ENCODE data around the gene CTDSPL. TPM values are rescaled to one million over a fixed set of nuclear protein-coding genes. Genes with fewer than 3 reads are reported as not detected.

The CTDSPL gene
- total RNA-seq, 1 donor = 34.7 TPM

DNA sequence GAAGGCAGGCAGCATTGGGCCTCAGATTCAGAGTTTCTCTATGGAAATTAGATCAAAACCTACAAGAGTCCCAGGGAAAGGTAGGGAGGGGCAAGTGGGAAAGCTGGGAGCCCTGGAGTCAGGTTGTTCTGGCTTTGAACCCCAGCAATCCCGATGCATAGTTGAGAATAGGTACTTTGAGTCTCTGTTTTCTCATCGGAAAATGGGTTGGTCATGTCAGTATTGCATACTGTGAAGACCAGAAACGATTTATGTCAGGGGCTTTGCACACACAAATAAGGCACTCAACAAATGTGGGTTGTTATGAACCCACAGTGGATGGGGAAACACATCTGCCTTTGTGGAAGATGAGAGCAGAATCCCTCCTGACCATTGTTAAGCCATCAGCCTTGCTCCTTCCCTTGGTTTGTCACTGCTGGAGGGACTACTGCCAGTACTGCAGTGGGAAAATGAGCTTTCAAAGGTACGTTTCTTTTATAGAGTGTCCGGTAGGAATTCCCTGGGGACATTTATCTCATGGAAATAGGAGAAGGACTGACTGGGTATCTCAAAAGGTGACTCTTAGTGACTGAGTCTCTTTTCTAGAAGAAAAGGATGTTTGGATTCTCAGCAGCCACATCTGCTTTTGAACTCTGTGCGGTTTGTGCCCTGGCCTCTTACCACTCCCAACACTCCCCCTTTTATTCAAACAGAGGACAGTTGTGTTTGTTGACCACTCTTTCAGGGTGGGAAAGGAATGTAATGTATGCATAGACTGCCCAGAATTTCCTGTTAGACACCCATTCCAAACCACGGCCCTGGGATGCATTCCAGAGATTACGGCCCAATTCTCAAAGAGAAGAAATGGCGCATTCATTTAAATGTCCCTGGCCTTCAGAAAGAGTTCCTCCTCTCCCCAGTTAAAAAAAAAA lies 74.3 kb downstream of the CTDSPL start:
- Histone ChIP-seq H3K4me1 (ENCODE audit: insufficient read depth, low read length) (peaks cover 37% of the 10 kb centered on the region), H3K4me2 (ENCODE audit: insufficient read depth, low read length) (peak overlapping the region; percentile 75), H3K27ac (ENCODE audit: low read depth, low read length) (peak overlapping the region; percentile 85), H3K9me3 (ENCODE audit: low read depth, low read length) (no peaks in the 10 kb centered on the region), H3K79me2 (ENCODE audit: insufficient read depth, low read length) (peaks cover 36% of the 10 kb centered on the region), H2AFZ (ENCODE audit: low read length) (no peak overlapping the region), H3K27me3 (ENCODE audit: insufficient read depth, low read length) (no peaks in the 10 kb centered on the region), H3K4me3 (ENCODE audit: insufficient read depth, low read length) (peak overlapping the region; percentile 31), H3K36me3 (ENCODE audit: insufficient read depth, low read length) (no peaks in the 10 kb centered on the region), H4K20me1 (ENCODE audit: insufficient read depth, low read length) (peaks cover 10% of the 10 kb centered on the region)
- TF ChIP-seq, protein P1, sequence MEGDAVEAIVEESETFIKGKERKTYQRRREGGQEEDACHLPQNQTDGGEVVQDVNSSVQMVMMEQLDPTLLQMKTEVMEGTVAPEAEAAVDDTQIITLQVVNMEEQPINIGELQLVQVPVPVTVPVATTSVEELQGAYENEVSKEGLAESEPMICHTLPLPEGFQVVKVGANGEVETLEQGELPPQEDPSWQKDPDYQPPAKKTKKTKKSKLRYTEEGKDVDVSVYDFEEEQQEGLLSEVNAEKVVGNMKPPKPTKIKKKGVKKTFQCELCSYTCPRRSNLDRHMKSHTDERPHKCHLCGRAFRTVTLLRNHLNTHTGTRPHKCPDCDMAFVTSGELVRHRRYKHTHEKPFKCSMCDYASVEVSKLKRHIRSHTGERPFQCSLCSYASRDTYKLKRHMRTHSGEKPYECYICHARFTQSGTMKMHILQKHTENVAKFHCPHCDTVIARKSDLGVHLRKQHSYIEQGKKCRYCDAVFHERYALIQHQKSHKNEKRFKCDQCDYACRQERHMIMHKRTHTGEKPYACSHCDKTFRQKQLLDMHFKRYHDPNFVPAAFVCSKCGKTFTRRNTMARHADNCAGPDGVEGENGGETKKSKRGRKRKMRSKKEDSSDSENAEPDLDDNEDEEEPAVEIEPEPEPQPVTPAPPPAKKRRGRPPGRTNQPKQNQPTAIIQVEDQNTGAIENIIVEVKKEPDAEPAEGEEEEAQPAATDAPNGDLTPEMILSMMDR (IDR thresholded peaks at IDR 0.05; ENCODE audit: extremely low read depth, low read depth, low read length) = no peak
- DNase-seq (ENCODE audit: insufficient read length, low spot score, missing footprints) = no peak

DNA sequence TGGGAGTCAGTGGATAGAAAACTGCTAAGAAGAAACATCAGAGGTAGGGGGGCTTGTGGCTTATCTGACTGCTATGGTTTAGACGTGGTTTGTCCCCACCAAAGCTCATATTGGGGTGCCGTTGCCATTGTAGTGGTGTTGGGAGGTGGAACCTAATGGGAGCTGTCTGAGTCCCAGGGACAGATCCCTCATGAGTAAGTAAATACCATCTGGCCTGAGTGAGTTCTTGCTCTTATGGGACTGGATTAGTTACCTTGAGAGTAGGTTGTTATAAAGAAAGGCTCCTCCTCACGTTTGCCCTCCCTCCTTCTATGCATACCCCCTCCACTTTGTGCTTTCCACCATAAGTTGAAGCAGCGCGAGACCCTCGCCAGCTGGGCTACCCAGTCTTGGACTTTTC lies 75.5 kb downstream of the CTDSPL start:
- Histone ChIP-seq H3K4me1 (ENCODE audit: insufficient read depth, low read length) (peaks cover 37% of the 10 kb centered on the region), H3K79me2 (ENCODE audit: insufficient read depth, low read length) (peaks cover 33% of the 10 kb centered on the region)
- no peak for DNase-seq (ENCODE audit: insufficient read length, low spot score, missing footprints)

DNA sequence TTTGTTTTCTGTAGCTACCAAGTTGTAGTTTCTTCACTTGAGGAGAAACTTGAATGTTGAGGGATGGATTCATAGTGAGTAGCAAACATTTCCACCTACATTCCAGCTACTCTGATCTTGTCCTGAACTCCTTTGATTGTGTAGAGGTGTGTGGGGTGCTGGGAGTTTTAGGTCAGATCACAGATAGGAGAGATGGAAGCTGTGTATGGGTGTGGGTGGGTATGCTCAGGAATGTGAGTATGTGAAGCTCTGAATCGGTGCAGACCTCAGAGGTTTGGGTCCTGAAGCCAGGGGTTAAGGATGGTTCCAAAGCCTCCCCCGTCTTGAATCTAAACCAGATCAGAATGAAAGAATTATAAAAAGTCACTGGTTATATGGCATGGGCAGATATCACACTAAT lies 76.3 kb downstream of the CTDSPL start:
- no peak overlapping the region for H3K27ac ChIP-seq (ENCODE audit: low read depth, low read length)
- H2AFZ ChIP-seq (ENCODE audit: low read length) = no peak overlapping the region
- no peaks in the 10 kb centered on the region for H3K27me3 ChIP-seq (ENCODE audit: insufficient read depth, low read length)
- H3K4me2 ChIP-seq (ENCODE audit: insufficient read depth, low read length) = no peak overlapping the region
- H3K4me3 ChIP-seq (ENCODE audit: insufficient read depth, low read length) = no peak overlapping the region
- H3K4me1 ChIP-seq (ENCODE audit: insufficient read depth, low read length) = peaks cover 37% of the 10 kb centered on the region
- no peaks in the 10 kb centered on the region for H3K9me3 ChIP-seq (ENCODE audit: low read depth, low read length)
- no peak for DNase-seq (ENCODE audit: insufficient read length, low spot score, missing footprints)
- H3K79me2 ChIP-seq (ENCODE audit: insufficient read depth, low read length) = peaks cover 34% of the 10 kb centered on the region
- H3K36me3 ChIP-seq (ENCODE audit: insufficient read depth, low read length) = no peaks in the 10 kb centered on the region
- peaks cover 10% of the 10 kb centered on the region for H4K20me1 ChIP-seq (ENCODE audit: insufficient read depth, low read length)
- TF ChIP-seq, protein P1 (IDR thresholded peaks at IDR 0.05; ENCODE audit: extremely low read depth, low read depth, low read length) = no peak

More for the DNA sequence above, 75.5 kb downstream of the CTDSPL start:
- no peak overlapping the region for H2AFZ ChIP-seq (ENCODE audit: low read length)
- peaks cover 10% of the 10 kb centered on the region for H4K20me1 ChIP-seq (ENCODE audit: insufficient read depth, low read length)
- TF ChIP-seq, protein P1 (IDR thresholded peaks at IDR 0.05; ENCODE audit: extremely low read depth, low read depth, low read length) = no peak
- H3K4me2 ChIP-seq (ENCODE audit: insufficient read depth, low read length) = peak overlapping the region; percentile 75
- H3K36me3 ChIP-seq (ENCODE audit: insufficient read depth, low read length) = no peaks in the 10 kb centered on the region
- H3K4me3 ChIP-seq (ENCODE audit: insufficient read depth, low read length) = no peak overlapping the region
- no peaks in the 10 kb centered on the region for H3K27me3 ChIP-seq (ENCODE audit: insufficient read depth, low read length)
- H3K27ac ChIP-seq (ENCODE audit: low read depth, low read length) = peak overlapping the region; percentile 85
- no peaks in the 10 kb centered on the region for H3K9me3 ChIP-seq (ENCODE audit: low read depth, low read length)

DNA sequence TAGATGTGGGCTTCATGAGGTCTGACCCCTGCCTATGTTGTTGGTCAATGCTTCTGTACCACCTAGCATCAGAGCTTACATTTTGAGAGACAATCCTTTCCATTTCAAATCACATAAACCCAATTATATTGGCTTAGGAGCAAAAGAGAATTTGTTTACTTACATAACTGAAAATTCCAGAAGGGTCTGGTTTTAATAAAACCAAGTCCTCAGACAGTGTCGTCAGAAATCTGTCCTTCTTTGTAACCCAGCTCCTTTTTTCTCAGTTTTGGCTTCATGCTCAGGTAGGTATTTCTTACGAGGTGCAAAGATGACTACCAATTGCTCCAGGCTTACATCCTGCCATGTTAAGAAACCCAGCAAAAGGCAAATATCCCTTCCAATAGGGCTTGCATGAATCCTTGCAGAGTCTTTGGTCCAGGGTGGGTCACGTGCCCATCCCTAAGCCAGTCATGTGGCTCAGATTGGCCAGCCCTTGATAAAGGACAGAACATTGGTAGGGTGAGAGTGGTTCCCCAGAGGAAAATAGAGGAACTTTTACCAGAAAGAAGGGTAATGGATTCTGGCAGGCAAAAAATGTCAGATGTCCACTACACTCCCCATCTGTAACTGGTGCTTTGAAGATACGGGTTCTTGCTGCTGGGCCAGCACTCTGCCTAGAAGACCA lies 78.7 kb downstream of the CTDSPL start:
- H3K9me3 ChIP-seq (ENCODE audit: low read depth, low read length) = no peaks in the 10 kb centered on the region
- H3K79me2 ChIP-seq (ENCODE audit: insufficient read depth, low read length) = peaks cover 33% of the 10 kb centered on the region
- H3K36me3 ChIP-seq (ENCODE audit: insufficient read depth, low read length) = no peaks in the 10 kb centered on the region
- H2AFZ ChIP-seq (ENCODE audit: low read length) = no peak overlapping the region
- no peak overlapping the region for H3K4me2 ChIP-seq (ENCODE audit: insufficient read depth, low read length)
- no peak overlapping the region for H3K4me3 ChIP-seq (ENCODE audit: insufficient read depth, low read length)
- H3K4me1 ChIP-seq (ENCODE audit: insufficient read depth, low read length) = peaks cover 37% of the 10 kb centered on the region
- TF ChIP-seq, protein P1 (IDR thresholded peaks at IDR 0.05; ENCODE audit: extremely low read depth, low read depth, low read length) = no peak
- no peak overlapping the region for H3K27ac ChIP-seq (ENCODE audit: low read depth, low read length)
- H4K20me1 ChIP-seq (ENCODE audit: insufficient read depth, low read length) = peaks cover 10% of the 10 kb centered on the region
- DNase-seq (ENCODE audit: insufficient read length, low spot score, missing footprints) = no peak
- H3K27me3 ChIP-seq (ENCODE audit: insufficient read depth, low read length) = no peaks in the 10 kb centered on the region

Measured in osteoblast (primary cell).